Activated T-helper 1 cell treated with anti-CD3 and anti-CD28 coated beads, Interleukin-12 subunit alpha, Interleukin-12 subunit beta, Interleukin-2, Interleukin-4 antibody, amounts not matched to agents 30 ng/mL and 10 ng/mL and 1 ng/mL, durations not matched to agents 14 hours and 24 hours and 36 hours (primary cell): ENCODE results near the gene PSMC6. TPM values are rescaled to one million over a fixed set of nuclear protein-coding genes. Genes with fewer than 3 reads are reported as not detected.

Experiments used
- DNase-seq: peaks from one replicate; pipeline ENCODE4 v3.0.0; 2021; ENCODE audit warnings: low spot score
- H3K27ac Mint-ChIP-seq: one replicate; pipeline ENCODE4 v1.8.0; 2021; ENCODE audit warnings: mild to moderate bottlenecking, mixed read lengths
- H3K27me3 Mint-ChIP-seq: one replicate; pipeline ENCODE4 v1.8.0; 2022; ENCODE audit warnings: mild to moderate bottlenecking, moderate library complexity, mixed read lengths; ENCODE audit not compliant: insufficient read depth
- H3K36me3 Mint-ChIP-seq: one replicate; pipeline ENCODE4 v1.8.0; 2021; ENCODE audit warnings: low read depth, mixed read lengths
- H3K4me1 Mint-ChIP-seq: one replicate; pipeline ENCODE4 v1.8.0; 2021; ENCODE audit warnings: low read depth, mixed read lengths
- H3K4me3 Mint-ChIP-seq: one replicate; pipeline ENCODE4 v1.8.0; 2021; ENCODE audit warnings: mild to moderate bottlenecking, moderate library complexity, mixed read lengths
- H3K9me3 Mint-ChIP-seq: one replicate; pipeline ENCODE4 v1.8.0; 2021; ENCODE audit warnings: mixed read lengths
- intact Hi-C: fragments of 100-400 bp; cut with micrococcal nuclease; formaldehyde crosslinking; loops from one replicate; pipeline ENCODE4 v1.15.1; 2024
- total RNA-seq: library from RNA; stranded (reverse); gene quantifications from 2 replicates; pipeline ENCODE4 v1.2.3, GENCODE V29; 2022

PSMC6 gene
- 130 and 132 TPM in 2 replicates for total RNA-seq

DNA sequence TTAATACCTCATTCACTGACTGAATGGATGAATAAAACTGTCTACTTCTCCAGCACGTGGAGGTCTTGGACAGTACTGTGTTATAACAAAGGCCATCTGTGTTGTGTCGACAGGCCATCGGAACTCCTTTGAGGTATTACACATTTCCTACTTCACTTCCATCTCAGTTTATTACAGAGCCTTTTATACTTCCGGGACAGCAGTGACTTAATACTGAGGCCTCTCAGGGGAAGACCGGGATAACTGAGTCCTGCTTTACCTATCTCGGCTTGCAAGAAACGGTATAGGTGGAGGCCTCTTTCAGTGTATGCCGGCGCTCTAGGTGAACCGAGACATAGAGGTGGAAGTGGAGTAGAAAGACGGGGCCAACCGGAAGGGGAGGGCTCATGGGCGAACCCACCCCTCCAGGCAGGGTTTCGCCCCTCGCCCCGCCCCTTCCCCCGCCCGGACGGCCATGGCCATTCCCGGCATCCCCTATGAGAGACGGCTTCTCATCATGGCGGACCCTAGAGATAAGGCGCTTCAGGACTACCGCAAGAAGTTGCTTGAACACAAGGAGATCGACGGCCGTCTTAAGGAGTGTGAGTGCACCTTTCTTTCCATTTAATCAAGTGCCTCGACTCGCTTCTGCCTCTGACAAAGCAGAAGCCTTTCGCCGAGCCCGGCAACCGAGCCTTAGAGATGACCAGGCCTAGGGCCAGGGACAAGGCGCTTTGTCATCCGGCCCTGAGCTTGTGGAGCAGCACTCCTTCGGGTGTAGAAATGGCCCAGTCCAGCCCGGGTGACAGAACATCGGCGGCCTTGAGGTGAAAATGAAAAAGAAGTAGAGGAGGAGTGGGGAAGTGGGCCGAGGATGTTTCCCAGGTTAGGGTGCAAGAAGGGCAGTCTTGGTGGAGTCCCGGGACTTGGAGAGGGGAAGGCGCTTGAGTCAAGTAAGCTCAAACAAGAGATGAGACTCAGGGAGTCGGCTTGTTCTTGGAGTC, at the start of gene PSMC6:
Gene PSMC6 (plus strand): TSS at position 477 of the 983 bp plus-strand sequence. CDS start 20 bp downstream, at position 497.
- Mint-ChIP-seq H3K36me3 (peaks cover 36% of the 10 kb centered on the region), H3K4me1 (peaks cover 41% of the 10 kb centered on the region), H3K9me3 (no peaks in the 10 kb centered on the region), H3K27ac (peak within 1 kb of the TSS; percentile 97), H3K27me3 (peaks cover 3% of the 10 kb centered on the region), H3K4me3 (peak within 1 kb of the TSS; percentile 100)
- DNase-seq: peak; percentile 86
- intact Hi-C loops: loop anchor here (1.0 to 5.0 kb wide), 8 partner anchors 11 to 715 kb away; partner anchors contain the start of genes GNPNAT1, GPR137C, STYX and TXNDC16

DNA sequence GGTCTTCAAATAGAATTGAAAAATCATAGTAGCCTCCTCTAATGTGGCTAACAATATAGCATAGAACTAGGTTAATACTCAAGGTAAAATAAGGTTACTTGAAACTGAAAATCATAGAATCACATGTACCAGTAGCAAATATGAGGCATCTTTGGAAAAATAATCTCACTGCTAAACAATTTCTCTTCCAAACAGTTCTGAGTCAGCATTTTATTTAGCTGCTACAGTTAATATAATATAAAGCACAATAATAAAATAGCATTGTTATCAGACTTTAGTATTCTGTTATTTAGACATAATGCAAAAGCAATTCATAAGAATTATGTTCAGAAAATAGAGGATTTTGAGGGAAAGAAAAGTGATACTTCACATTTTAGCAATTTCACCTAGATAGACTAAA, 46.7 kb upstream of the PSMC6 start:
- no peak for DNase-seq
- Mint-ChIP-seq H3K27me3 (no peaks in the 10 kb centered on the region), H3K4me1 (peaks cover 10% of the 10 kb centered on the region), H3K9me3 (no peaks in the 10 kb centered on the region), H3K27ac (no peak overlapping the region), H3K36me3 (peaks cover 37% of the 10 kb centered on the region), H3K4me3 (no peak overlapping the region)
- intact Hi-C loops: loop anchor here (5.0 kb wide), 1 partner anchor 47 kb away; the partner anchor contains the start of gene PSMC6

DNA sequence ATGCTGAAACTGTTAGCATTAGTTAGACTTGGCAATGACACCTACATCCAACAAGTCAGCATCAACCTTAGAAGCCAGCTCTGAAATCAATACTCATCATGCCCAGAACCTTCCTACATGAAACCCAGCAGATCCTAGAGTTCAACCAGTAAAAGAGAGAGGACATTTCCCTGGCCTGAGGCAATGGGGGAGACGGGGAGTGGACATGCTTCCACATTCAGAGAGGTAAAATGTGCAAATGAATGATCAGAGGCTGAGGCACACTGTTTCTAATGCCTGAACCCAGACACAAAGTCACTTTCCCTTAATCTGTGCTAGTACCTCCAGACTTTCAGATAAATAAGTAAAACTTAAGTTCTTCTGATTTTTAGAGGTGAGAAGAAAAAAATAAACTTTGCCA, 46.2 kb upstream of the PSMC6 start:
- H3K9me3 Mint-ChIP-seq: no peaks in the 10 kb centered on the region
- H3K4me3 Mint-ChIP-seq: no peak overlapping the region
- peaks cover 10% of the 10 kb centered on the region for H3K4me1 Mint-ChIP-seq
- no peaks in the 10 kb centered on the region for H3K27me3 Mint-ChIP-seq
- peaks cover 39% of the 10 kb centered on the region for H3K36me3 Mint-ChIP-seq
- no peak for DNase-seq
- intact Hi-C loops: loop anchor here (5.0 kb wide), 1 partner anchor 46 kb away; the partner anchor contains the start of gene PSMC6
- peak overlapping the region; percentile 64 for H3K27ac Mint-ChIP-seq

DNA sequence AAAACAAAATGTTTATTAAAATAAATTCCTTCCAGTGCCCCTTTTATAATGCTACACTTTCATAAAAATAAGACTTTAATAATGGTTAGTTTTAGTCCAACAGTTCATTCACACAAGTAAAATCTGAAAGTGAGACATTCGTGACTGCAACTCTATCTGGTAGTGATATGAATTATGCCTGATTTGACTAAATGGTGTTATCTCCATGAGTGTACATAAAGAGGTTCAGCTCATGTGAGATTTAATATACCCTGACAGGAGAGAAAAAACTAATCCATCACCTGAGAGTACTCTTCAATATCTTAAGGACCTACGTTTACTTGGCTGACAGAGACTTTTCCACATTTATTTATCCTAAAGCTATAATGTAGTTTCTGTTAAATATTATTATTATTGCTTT, 45.7 kb upstream of the PSMC6 start:
- no peaks in the 10 kb centered on the region for H3K9me3 Mint-ChIP-seq
- intact Hi-C loops: loop anchor here (5.0 kb wide), 1 partner anchor 46 kb away; the partner anchor contains the start of gene PSMC6
- no peak for DNase-seq
- H3K4me3 Mint-ChIP-seq: no peak overlapping the region
- peaks cover 10% of the 10 kb centered on the region for H3K4me1 Mint-ChIP-seq
- peaks cover 39% of the 10 kb centered on the region for H3K36me3 Mint-ChIP-seq
- no peaks in the 10 kb centered on the region for H3K27me3 Mint-ChIP-seq
- H3K27ac Mint-ChIP-seq: peak overlapping the region; percentile 14

DNA sequence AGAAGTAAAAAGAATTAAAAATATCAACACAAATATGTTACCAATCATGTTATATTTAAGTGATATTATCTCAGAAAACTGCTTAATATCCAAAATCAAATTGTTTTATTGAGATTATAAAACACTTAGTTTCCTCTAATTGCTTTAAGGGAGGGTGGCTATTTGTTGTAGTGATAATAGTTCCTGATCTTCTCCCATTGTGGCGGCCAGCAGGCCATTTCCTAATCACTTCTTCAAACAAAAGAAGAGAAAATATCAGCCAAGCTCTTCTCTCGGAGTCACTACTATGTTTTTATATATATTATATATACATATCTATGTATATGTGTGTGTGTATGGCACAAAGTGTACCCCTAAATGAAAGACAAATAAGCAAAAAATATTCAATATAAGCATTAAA, 43.1 kb upstream of the PSMC6 start:
- Mint-ChIP-seq H3K27me3 (no peaks in the 10 kb centered on the region), H3K9me3 (no peaks in the 10 kb centered on the region), H3K4me1 (peaks cover 10% of the 10 kb centered on the region), H3K36me3 (peaks cover 36% of the 10 kb centered on the region), H3K4me3 (no peak overlapping the region), H3K27ac (no peak overlapping the region)
- intact Hi-C loops: loop anchor here (5.0 kb wide), 1 partner anchor 43 kb away; the partner anchor contains the start of gene PSMC6
- no peak for DNase-seq

DNA sequence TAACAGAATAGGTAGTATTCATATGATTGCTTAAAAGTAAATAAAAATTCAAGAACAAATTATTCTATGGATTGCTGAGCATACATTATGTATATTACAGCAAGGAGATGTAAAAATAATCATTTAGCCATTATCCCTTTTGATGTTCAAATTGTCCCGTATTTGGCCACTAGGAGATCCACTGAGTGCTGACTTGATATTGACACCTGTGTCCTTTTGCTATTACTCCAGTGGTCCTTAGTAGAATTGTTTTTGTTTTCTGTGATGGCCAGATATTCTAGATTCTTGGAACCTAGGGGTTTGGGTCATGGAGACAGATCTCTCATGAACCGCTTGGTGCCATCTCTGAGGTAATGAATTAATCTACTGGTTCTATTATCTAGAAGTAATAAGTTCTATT, 28.4 kb upstream of the PSMC6 start:
- no peak overlapping the region for H3K27ac Mint-ChIP-seq
- intact Hi-C loops: no loop called here
- no peak overlapping the region for H3K4me3 Mint-ChIP-seq

DNA sequence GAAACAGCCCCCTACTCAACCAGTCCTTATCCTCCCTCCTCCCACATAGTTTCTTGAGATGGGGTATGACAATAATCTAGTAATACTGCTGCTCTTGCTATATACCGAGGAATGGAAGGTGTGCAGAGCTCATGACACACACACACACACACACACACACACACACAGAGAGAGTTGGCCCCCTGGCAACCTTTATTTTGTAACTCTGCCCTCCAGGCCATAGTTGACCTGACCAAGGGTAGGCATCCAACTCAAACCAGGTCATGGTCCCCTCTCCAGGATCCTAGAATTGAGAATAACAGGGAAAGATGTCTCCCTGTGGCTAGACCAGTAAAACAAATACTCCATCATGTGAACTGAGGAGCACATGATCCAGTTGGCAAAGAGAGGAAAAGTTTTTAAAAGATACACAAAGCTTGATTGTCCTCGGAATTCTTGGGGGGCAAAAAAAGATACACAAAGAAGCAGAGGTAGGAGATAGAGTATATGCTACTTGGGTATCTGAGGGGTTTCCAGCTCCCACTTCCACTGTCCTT, 22.9 kb upstream of the PSMC6 start:
- no peaks in the 10 kb centered on the region for H3K9me3 Mint-ChIP-seq
- intact Hi-C loops: no loop called here
- peaks cover 58% of the 10 kb centered on the region for H3K4me1 Mint-ChIP-seq
- H3K4me3 Mint-ChIP-seq: no peak overlapping the region
- H3K27me3 Mint-ChIP-seq: no peaks in the 10 kb centered on the region
- peaks cover 11% of the 10 kb centered on the region for H3K36me3 Mint-ChIP-seq
- no peak for DNase-seq
- H3K27ac Mint-ChIP-seq: peak overlapping the region; percentile 52

More for the DNA sequence above, 28.4 kb upstream of the PSMC6 start:
- H3K9me3 Mint-ChIP-seq: no peaks in the 10 kb centered on the region
- no peak for DNase-seq
- peaks cover 25% of the 10 kb centered on the region for H3K36me3 Mint-ChIP-seq
- peaks cover 16% of the 10 kb centered on the region for H3K4me1 Mint-ChIP-seq
- H3K27me3 Mint-ChIP-seq: no peaks in the 10 kb centered on the region

DNA sequence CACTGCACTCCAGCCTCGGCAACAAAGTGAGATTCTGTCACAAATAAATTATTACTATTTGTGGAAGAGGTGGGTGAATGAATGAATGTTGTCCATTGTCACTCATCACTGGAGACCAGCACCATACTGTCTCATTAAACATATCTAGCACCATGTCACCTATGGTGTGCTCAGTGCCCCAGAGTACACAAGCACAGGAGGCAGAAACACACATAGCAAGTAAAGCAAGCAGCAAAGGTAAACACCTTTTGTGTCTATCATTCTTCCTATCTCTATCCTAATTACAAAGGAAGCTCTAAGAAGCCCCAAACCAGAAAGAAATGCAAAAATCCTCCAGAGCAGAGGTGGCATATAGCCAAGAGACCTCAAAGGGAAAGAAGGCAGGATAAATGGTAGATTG, 20.8 kb upstream of the PSMC6 start:
- peak overlapping the region; percentile 7 for H3K27ac Mint-ChIP-seq
- DNase-seq: no peak
- no peaks in the 10 kb centered on the region for H3K27me3 Mint-ChIP-seq
- H3K36me3 Mint-ChIP-seq: peaks cover 11% of the 10 kb centered on the region
- H3K9me3 Mint-ChIP-seq: no peaks in the 10 kb centered on the region
- no peak overlapping the region for H3K4me3 Mint-ChIP-seq
- intact Hi-C loops: no loop called here
- peaks cover 67% of the 10 kb centered on the region for H3K4me1 Mint-ChIP-seq

DNA sequence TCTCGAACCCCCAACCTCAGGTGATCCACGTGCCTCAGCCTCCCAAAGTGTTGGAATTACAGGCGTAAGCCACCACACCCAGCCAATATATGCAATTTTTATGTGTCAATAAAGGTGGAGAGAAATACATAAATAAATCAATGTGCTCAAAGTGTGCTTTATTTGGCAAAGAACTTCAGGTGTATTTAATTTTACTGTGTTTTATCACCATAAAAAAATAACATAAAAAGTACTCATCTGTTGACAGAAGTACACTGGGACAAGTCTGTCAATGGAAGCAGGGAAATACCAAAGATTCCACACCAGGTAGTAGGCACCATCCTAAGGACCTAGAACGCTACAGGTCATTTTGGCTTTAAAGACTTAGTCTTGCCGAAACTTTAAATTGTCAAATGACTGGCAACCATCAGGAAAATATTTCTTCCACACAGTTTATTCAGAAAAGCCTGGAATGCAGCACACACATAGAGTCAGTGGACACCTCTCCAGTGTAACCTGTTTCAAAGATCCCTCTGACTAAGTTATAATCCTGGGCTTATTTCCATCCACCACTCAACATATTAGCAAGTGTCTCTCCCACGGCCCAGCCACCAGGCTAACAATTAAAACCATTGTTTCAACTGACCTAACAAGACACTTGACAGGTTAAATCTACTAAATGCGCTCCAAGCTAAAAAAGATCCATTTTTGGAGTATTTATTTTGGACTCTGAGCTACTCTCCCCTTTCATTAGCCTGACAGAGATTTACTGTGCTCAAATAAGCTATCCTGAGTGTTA, 15.8 kb upstream of the PSMC6 start:
- Mint-ChIP-seq H3K36me3 (peaks cover 21% of the 10 kb centered on the region), H3K27ac (no peak overlapping the region), H3K27me3 (peaks cover 1% of the 10 kb centered on the region), H3K4me1 (peaks cover 84% of the 10 kb centered on the region), H3K9me3 (no peaks in the 10 kb centered on the region), H3K4me3 (peak overlapping the region; percentile 28)
- intact Hi-C loops: loop anchor here (10.0 kb wide), 1 partner anchor 376 kb away; the partner anchor contains the start of gene PTGER2
- DNase-seq: no peak

DNA sequence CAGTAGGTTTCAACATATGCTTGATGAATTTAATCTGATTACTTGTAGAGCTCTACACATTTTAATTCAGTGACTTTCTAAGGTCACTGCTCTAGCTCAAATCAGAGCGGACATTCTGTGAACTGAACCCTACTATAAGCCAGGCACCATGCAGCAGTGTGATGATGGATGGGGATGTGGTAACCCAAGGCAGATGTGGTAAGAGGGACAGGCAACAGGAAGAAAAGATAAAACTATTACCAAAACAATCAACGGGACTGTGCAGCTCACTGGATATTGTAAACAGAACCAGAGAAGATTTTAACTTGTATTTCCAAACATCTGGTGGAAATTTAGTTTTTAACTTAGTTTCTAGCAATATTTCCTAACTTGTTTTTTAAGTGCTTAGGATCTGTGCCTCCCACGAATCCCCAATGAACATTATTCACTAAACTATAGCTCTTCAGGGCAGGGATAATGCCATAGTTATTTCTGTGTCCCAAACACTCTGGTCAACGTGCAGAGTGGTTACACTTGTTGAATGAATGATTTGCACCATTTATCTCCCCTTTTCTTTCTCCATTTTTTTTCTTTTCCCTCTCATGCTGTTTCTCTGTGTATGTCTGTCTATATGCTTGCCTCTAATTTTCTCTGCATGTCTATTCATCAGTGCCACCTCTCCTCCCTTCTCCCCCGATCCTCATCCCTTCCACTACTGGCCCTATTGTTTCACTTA, 14.6 kb upstream of the PSMC6 start:
- Mint-ChIP-seq H3K27me3 (peaks cover 1% of the 10 kb centered on the region), H3K4me1 (peaks cover 72% of the 10 kb centered on the region), H3K9me3 (no peaks in the 10 kb centered on the region), H3K4me3 (peak overlapping the region; percentile 59), H3K27ac (peak overlapping the region; percentile 1), H3K36me3 (peaks cover 21% of the 10 kb centered on the region)
- intact Hi-C loops: loop anchor here (2.0 to 10.0 kb wide), 2 partner anchors 14 to 378 kb away; partner anchors contain the start of genes PSMC6 and PTGER2
- DNase-seq: peak; percentile 11

DNA sequence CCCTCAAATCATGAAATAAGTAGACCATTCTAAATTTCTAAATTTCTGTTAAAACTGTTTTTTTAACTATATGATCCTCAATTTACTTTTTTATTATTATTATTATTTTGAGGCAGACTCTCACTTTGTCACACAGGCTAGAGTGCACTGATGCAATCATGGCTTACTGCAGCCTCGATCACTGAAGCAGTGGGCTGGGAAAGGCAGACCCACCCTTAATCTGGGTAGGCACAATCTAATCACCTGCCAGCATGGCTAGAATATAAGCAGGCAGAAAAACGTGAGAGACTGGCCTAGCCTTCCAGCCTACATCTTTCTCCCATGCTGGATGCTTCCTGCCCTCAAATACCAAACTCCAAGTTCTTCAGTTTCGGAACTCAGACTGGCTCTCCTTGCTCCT, 14.0 kb upstream of the PSMC6 start:
- H3K27me3 Mint-ChIP-seq: peaks cover 1% of the 10 kb centered on the region
- peaks cover 65% of the 10 kb centered on the region for H3K4me1 Mint-ChIP-seq
- H3K27ac Mint-ChIP-seq: peak overlapping the region; percentile 73
- no peaks in the 10 kb centered on the region for H3K9me3 Mint-ChIP-seq
- intact Hi-C loops: loop anchor here (2.0 to 10.0 kb wide), 2 partner anchors 14 to 378 kb away; partner anchors contain the start of genes PSMC6 and PTGER2
- H3K36me3 Mint-ChIP-seq: peaks cover 19% of the 10 kb centered on the region
- DNase-seq: no peak
- H3K4me3 Mint-ChIP-seq: peak overlapping the region; percentile 100

DNA sequence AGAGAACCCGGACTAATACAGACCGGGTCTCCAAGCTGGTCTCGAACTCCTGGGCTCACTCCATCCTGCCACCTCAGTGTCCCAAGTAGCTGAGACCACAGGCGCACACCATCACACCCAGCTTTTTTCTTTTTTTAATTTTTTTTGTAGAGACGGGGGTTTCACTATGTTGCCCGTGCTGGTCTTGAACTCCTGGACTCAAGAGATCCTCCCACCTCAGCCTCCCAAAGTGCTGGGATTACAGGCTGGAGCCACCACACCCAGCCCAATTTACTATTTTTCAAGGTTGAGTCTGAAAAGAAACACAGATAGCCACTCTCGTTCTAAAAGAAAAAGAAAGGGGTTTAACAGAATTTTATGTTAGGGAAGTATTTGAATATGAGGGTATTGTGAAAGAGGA, 13.5 kb upstream of the PSMC6 start:
- Mint-ChIP-seq H3K27me3 (peaks cover 1% of the 10 kb centered on the region), H3K36me3 (peaks cover 19% of the 10 kb centered on the region), H3K9me3 (no peaks in the 10 kb centered on the region), H3K27ac (peak overlapping the region; percentile 73), H3K4me3 (peak overlapping the region; percentile 100), H3K4me1 (peaks cover 60% of the 10 kb centered on the region)
- DNase-seq: no peak
- intact Hi-C loops: loop anchor here (2.0 to 10.0 kb wide), 2 partner anchors 13 to 379 kb away; partner anchors contain the start of genes PSMC6 and PTGER2
